GM19025 (cell line): Measurements from ENCODE around the gene STING1.
"Not testable (repeated sequence)": the region's sequence is repeated elsewhere in the genome, so short reads cannot be mapped to it uniquely, and the experiment has no call there.

ENCODE experiments used
- ATAC-seq: cut with Tn5 transposase; IDR thresholded peaks from one replicate; pipeline ENCODE4 v1.9.1; 2021; ENCODE audit warnings: mild to moderate bottlenecking, low read depth, moderate library complexity; ENCODE audit not compliant: unreplicated experiment

The STING1 gene

DNA sequence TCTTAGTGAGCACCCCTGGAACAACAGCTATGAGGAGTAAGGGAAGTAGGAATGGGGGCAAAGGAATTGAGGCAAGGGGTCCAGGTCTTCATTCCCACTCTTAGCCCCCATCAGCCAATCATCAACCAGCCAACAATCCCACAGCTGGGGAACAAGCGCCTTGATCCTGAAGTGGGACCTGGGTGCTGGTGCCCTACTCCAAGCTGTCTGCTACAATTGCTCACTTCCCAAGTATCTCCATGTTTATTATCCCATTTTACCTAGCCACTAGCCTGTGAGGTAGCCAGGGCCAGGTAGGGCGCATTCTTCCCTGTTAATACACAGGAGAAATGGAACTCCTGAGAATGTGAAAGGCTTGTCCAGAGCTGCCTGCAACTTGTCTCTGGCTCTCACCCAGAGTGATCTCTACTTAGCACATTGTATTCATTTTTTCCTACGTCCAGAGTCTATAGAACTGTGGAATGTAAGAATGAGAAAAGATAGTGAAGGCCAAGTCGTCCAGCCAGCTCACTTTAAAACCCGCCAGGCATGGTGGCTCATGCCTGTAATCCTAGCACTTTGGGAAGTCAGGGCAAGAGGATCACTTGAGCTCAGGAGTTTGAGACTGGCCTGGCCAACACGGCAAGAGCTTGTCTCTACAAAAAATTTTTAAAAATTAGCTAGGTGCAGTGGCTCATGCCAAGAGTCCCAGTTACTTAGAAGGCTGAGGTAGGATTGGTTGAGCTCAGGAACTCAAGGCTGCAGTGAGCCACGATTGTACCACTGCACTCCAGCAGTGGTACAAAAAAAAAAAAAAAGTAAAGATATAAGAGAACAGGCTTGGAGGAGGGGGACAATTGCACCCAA lies 37.0 kb downstream of the STING1 start:
- no peak for ATAC-seq

DNA sequence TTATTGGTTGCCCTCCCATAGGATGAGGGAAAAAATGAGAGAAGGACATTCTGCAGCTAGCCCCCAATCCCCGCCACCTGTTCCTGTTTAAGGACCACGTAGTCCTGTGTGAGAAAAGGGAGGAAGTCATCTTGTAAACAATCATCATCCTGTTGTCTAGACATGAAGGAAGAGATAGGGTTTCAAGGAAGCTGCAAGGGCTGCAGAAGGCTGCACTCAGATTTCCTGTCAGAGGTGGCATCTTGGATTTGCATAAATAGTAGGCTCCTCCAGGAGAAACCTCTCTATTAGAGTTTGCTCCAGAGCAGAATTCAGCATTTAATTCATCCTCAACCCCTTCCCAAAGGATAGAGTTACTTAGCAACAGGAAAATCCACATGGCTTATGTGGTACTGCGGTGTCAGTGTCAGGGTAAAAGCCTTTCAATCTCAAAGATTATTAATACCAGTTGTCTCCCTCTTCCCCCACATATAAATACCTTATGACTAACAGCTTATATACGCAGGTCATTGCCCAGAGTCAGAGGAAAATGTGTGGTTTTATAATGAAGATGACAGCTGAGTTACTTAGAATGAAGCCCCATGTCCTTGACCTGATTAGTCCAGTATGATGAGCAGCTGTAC lies 38.6 kb downstream of the STING1 start:
- ATAC-seq: no peak

DNA sequence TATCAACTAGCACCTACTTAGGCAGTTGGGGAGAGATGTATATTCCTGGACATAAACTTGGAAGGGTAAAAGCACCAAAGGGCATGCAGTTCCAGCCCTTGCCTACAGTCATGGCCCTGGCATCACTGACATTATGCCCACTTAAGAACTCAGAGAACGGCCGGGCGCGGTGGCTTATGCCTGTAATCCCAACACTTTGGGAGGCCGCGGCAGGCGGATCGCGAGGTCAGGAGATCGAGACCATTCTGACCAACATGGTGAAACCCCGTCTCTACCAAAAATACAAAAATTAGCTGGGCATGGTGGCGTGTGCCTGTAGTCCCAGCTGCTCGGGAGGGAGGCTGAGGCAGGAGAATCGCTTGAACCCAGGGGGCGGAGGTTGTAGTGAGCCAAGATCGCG lies 42.1 kb downstream of the STING1 start:
- ATAC-seq: not testable (repeated sequence)

DNA sequence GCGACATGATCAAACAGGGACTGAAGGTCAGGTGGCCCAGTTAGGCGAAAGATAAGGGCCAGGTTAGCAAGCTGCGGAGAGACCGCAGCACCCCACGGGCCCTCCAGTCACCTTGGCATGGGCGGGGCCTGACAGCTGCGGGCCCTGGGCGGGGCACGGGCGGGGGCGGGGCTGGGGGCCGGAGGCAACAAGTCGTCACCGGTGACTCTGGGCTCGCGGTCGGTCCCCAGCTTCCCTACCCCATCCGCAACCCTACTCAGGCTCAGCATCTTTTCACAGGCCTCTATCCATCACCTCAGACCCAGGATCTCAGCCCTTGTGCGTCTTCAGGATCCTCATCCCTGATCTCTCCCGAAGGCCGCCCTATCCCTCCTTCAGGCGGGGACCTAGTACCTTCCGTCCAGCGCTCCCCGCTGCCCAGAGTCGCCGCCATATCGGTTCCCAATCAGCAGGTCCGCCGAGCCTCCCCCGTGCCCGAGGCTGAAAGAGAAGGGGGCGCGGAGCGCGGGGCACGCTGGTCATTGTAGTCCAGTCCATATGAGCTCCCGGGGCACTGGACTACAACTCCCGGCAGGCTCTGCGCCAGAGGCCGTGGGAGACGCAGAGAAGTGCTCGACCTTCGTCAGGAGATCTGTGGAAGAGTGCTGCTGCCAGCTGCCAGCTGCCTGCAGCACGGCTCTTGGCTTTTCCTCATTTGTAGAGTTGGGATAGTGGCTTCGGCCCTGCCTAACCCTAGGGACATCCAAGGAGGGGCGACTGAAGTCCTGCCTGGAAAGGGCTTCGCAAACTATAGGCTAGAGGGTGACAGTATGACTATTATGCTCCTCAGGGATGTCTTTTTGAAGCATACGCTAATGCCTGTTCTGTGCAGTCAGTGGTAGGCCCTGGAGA lies 43.3 kb downstream of the STING1 start, which contains the start of gene DNAJC18:
Gene DNAJC18, minus strand, starts transcription at position 513 of the 891 bp plus-strand sequence. Its CDS starts 80 bp downstream, at position 433.
- ATAC-seq: peak; percentile 71

DNA sequence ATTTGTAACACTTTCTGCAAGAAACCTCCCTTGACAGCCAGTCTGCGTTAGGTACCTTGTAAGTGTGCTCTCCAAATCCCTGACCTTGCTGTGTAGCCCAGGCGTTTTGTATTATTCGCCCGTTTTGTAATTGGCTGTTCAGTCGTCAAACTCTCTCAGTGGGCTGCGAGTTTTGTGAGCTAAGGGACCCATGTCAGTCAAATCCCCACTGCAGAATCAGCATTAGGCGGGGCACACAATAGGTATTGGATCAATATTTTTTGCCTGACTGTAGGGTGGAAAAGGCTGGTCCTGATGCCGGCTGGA lies 43.9 kb downstream of the STING1 start:
- ATAC-seq: no peak

DNA sequence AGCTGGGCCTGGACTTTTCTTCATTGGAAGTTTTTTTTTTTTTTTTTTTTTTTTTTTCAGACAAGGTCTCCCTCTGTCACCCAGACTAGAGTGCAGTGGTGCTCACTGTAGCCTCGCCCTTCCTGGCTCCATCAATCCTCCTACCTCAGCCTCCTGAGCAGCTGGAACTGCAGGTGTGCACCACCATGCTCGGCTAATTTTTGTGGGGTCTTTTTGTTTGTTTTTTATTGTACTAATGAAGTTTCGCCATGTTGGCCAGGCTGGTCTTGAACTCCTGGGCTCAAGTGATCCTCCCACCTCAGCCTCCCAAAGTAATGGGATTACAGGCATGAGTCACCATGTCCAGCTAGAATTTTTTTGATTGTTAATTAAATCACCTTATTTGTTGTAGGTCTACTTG lies 46.9 kb downstream of the STING1 start:
- ATAC-seq: no peak

DNA sequence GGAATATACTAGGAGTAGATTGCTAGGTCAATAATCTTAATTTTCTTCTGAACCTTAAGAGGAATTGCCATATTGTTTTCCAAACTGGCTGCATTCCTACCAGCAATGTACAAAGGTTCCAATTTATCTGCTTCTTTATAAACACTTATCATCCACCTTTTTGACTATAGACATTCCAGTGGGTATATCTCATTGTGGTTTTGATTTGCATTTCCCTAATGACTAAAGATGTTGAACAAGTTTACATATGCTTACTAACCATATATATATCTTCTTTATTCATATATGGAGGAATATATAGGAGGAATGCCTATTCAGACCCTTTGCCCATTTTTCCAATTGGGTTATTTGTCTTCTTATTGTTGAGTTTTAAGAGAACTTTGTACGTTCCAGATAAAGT lies 50.9 kb downstream of the STING1 start:
- no peak for ATAC-seq

DNA sequence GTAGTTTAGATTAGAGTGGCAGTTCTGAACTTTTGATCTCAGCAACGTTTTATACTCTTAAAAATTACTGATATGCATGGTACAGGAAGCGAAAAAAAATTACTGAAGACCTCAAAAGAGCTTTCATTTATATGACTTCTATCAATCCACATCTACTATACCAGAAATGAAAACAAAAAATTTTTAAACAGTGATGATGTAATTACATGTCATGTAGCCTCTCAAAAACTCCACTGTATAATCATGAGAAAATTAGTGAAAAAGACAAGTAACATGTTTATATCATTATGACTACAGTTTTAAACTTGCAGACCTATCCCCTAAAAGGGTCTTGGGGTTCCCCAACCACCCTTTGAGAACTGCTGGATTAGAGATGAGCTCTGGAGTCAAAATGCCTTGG lies 52.5 kb downstream of the STING1 start:
- no peak for ATAC-seq

DNA sequence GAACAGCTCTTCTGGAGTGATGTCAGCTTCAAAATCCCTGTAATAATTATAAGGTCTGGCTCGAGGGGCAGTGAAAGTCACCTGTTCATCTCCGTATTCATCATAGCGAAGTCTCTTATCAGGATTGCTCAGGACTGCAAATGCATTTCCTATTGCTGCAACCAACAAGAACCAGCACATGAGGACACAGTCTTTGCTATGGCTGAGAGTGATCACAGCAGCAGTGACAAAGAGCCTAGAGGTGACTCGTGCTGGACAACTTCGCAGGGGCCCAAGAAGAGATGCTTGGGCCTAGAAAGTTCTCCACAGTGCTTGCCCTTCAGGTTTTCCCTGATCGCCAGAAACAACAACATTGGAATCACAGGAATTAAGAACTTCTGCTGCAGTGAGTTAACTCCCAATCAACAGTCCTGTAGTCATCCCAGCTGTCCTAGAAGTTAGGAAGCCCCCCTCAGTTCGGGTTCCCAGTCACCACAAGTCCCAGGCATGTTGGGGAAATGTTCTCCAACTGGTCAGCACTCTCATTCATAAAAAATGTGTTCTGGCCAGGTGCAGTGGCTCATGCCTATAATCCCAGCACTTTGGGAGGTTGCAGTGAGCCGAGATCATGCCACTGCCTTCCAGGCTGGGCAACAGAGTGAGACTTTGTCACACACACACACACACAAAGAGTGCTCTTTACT lies 56.2 kb downstream of the STING1 start:
- ATAC-seq: no peak
